Measurements from ENCODE around the gene SOAT2. TPM values are rescaled to one million over a fixed set of nuclear protein-coding genes. Genes with fewer than 3 reads are reported as not detected.
A peak's percentile ranks its signal among the peaks of the same experiment; 100 is the strongest.

SOAT2 gene
- total RNA-seq, 4 donors from 2014 or later, result 0.31 TPM; not detected in 3

GRCh38 chr12:53074999-53075370 is 28.3 kb upstream of the SOAT2 start:
- H3K9me3 ChIP-seq, result no peaks in the 10 kb centered on the region
- TF ChIP-seq POLR2AphosphoS5 (IDR thresholded peaks at IDR 0.05), result no peak
- TF ChIP-seq EP300 (IDR thresholded peaks at IDR 0.05), result no peak
- no peak for TF ChIP-seq POLR2A (IDR thresholded peaks at IDR 0.05)
- no peak for TF ChIP-seq CTCF (IDR thresholded peaks at IDR 0.05)
- 88% methylated on average over 2 of the region's 3 CpGs; no CpG with 5 or more reads in 1 of the 2 donors for WGBS, 2 donors (ENCODE audit: low coverage in 1 of 2)
- peak overlapping the region; percentile 64 to 95 (median 84) for H3K27ac ChIP-seq
- no peaks in the 10 kb centered on the region for H3K27me3 ChIP-seq
- peaks cover 20 to 92% (median 64%) of the 10 kb centered on the region in 3 donors for H3K4me1 ChIP-seq
- H3K4me3 ChIP-seq, result no peak overlapping the region
- ATAC-seq, result no peak
- peaks cover 0 to 52% of the 10 kb centered on the region in 2 donors for H3K36me3 ChIP-seq

- 100% methylated on average over 1 to 2 of the region's 3 CpGs for WGBS, 2 donors (ENCODE audit: low coverage in 1 of 2)
Measured at GRCh38 chr12:53076461-53076860, 26.8 kb upstream of the SOAT2 start.

GRCh38 chr12:53077030-53077429 is 26.3 kb upstream of the SOAT2 start:
- WGBS, 2 donors (ENCODE audit: low coverage in 1 of 2), result 90% methylated on average over 5 of the region's 8 CpGs; no CpG with 5 or more reads in 1 of the 2 donors
- no peak for ATAC-seq
- H3K27ac ChIP-seq, result peak overlapping the region in 3 of 4 donors; percentile 48 to 95 (median 88)

More at GRCh38 chr12:53076461-53076860, 26.8 kb upstream of the SOAT2 start:
- Histone ChIP-seq H3K27ac (peak overlapping the region in 3 of 4 donors; percentile 82 to 95 (median 85)), H3K36me3 (peaks cover 0 to 42% of the 10 kb centered on the region in 2 donors), H3K4me1 (peaks cover 14 to 89% (median 57%) of the 10 kb centered on the region in 3 donors), H3K27me3 (no peaks in the 10 kb centered on the region), H3K4me3 (no peak overlapping the region), H3K9me3 (no peaks in the 10 kb centered on the region)
- no peak for TF ChIP-seq EP300 (IDR thresholded peaks at IDR 0.05)
- no peak for TF ChIP-seq CTCF (IDR thresholded peaks at IDR 0.05)
- no peak for TF ChIP-seq POLR2AphosphoS5 (IDR thresholded peaks at IDR 0.05)
- no peak for TF ChIP-seq POLR2A (IDR thresholded peaks at IDR 0.05)
- no peak for ATAC-seq

GRCh38 chr12:53078425-53079225 is 24.7 kb upstream of the SOAT2 start:
- peaks cover 0 to 67% (median 37%) of the 10 kb centered on the region in 3 donors for H3K4me1 ChIP-seq
- ATAC-seq, result no peak
- 28 to 61% methylated on average over 6 to 9 of the region's 25 CpGs for WGBS, 2 donors (ENCODE audit: low coverage in 1 of 2)

More at GRCh38 chr12:53077030-53077429, 26.3 kb upstream of the SOAT2 start:
- Histone ChIP-seq H3K36me3 (peaks cover 0 to 42% of the 10 kb centered on the region in 2 donors), H3K27me3 (no peaks in the 10 kb centered on the region), H3K4me3 (no peak overlapping the region), H3K4me1 (peaks cover 13 to 83% (median 52%) of the 10 kb centered on the region in 3 donors), H3K9me3 (no peaks in the 10 kb centered on the region)
- TF ChIP-seq EP300 (IDR thresholded peaks at IDR 0.05) (no peak), POLR2A (IDR thresholded peaks at IDR 0.05) (no peak), CTCF (IDR thresholded peaks at IDR 0.05) (no peak), POLR2AphosphoS5 (IDR thresholded peaks at IDR 0.05) (no peak)

More at GRCh38 chr12:53078425-53079225, 24.7 kb upstream of the SOAT2 start:
- peak in 1 of 2 donors; percentile 33 for TF ChIP-seq POLR2A (IDR thresholded peaks at IDR 0.05)
- TF ChIP-seq EP300 (IDR thresholded peaks at IDR 0.05), result no peak
- peak; percentile 18 for TF ChIP-seq POLR2AphosphoS5 (IDR thresholded peaks at IDR 0.05)
- TF ChIP-seq CTCF (IDR thresholded peaks at IDR 0.05), result peak in 1 of 4 experiments; percentile 35
- Histone ChIP-seq H3K4me3 (peak overlapping the region; percentile 63 to 77), H3K27ac (peak overlapping the region; percentile 82 to 96 (median 92)), H3K27me3 (no peaks in the 10 kb centered on the region), H3K9me3 (no peaks in the 10 kb centered on the region), H3K36me3 (peaks cover 0 to 35% of the 10 kb centered on the region in 2 donors)

Measured in gastroesophageal sphincter (tissue), 4 donors.